DND-41 (cell line): ENCODE data around the gene ERO1B.

Experiments
- EZH2 ChIP-seq: IDR thresholded peaks from 3 replicates; pipeline ENCODE4 v1.6.1; 2012; ENCODE audit warnings: borderline replicate concordance, low read depth, mild to moderate bottlenecking, moderate library complexity, low read length, inconsistent platforms; ENCODE audit not compliant: severe bottlenecking
- TF ChIP-seq, protein P1 (sequence below): IDR thresholded peaks from 2 replicates; pipeline ENCODE4 v1.5.1; 2012; ENCODE audit warnings: borderline replicate concordance, low read length, moderate library complexity, mild to moderate bottlenecking; ENCODE audit not compliant: poor library complexity, severe bottlenecking; ENCODE audit errors: extremely low read depth

DNA sequence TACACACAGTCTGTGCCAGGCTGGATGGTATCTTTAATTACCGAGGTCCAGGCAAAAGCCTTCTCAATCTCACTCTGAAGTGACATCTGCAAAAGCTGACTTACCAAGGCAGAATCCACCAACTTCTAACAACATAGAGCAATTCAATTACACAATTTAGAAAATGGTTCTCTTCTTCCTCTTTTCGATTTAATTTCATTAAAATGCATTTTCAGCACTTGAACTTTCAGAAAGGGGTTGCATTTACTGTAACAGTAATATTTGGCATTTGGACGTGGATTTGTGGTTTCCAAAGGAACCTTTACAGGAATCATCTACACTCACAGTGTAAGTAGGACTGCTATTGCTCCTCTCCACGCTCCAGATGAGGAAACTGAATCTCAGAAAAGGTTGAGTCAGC lies 53.3 kb downstream of the ERO1B start:
- TF ChIP-seq, protein P1, sequence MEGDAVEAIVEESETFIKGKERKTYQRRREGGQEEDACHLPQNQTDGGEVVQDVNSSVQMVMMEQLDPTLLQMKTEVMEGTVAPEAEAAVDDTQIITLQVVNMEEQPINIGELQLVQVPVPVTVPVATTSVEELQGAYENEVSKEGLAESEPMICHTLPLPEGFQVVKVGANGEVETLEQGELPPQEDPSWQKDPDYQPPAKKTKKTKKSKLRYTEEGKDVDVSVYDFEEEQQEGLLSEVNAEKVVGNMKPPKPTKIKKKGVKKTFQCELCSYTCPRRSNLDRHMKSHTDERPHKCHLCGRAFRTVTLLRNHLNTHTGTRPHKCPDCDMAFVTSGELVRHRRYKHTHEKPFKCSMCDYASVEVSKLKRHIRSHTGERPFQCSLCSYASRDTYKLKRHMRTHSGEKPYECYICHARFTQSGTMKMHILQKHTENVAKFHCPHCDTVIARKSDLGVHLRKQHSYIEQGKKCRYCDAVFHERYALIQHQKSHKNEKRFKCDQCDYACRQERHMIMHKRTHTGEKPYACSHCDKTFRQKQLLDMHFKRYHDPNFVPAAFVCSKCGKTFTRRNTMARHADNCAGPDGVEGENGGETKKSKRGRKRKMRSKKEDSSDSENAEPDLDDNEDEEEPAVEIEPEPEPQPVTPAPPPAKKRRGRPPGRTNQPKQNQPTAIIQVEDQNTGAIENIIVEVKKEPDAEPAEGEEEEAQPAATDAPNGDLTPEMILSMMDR: no peak
- TF ChIP-seq EZH2: no peak
